GM18508 (cell line): ENCODE measurements around the gene GNL1.
"Not testable (repeated sequence)": the region's sequence is repeated elsewhere in the genome, so short reads cannot be mapped to it uniquely, and the experiment has no call there.

Experiments used
- ATAC-seq: cut with Tn5 transposase; IDR thresholded peaks from one replicate; pipeline ENCODE4 v1.9.1; 2021; ENCODE audit warnings: moderate number of reproducible peaks; ENCODE audit not compliant: insufficient read depth, unreplicated experiment

The GNL1 gene

DNA sequence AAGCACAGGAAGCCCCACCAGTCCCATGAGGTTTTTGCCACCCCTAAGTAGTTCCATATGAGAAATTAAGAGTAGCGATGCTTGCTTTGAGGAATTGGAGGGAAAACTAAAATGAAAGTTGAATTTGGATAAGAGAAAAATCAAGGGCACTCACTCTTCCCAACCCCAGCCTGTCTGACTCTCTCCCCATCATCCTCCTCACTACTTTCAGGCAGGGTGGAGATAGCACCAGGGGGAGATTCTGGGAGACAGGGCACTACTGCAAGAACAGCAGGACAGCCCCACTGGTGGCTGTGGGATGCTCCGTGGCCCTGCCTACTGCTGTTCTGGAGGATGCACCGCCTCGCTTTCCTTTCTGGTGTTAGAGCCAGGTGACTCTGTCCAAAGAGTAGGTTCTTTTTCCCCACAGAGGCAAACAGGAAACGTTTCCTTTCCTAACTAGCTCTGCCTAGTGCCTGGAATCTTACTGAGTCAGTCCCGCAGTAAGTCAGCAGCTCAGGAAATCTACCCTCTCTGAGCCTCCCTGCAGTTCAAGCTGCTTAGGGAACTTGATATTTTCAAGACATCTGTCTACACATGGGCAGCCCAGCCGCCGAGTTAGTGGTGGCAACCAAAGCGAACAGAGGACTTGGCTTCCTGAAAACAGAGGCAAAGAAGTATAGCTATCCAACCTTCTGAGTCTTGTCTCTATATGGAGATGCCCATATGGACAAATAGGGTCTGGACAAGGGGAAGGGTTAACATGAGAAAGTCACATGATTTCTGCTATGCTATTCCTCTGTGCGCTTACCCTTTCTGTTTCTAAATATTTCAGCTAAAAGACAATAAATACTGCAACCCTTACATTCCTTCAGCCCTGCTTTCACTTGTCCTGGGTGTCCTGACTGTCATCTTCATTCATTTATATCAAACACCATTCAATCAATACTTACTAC is 55.6 kb downstream of the GNL1 start:
- no peak for ATAC-seq

DNA sequence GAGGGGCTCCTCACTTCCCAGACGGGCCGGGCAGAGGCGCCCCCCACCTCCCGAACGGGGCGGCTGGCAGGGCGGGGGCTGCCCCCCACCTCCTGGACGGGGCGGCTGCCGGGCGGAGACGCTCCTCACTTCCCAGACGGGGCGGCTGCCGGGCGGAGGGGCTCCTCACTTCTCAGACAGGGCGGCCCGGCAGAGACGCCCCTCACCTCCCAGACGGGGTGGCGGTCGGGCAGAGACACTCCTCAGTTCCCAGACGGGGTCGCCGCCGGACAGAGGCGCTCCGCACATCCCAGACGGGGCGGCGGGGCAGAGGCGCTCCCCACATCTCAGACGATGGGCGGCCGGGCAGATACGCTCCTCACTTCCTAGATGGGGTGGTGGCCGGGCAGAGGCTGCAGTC is 57.6 kb downstream of the GNL1 start:
- ATAC-seq = not testable (repeated sequence)

DNA sequence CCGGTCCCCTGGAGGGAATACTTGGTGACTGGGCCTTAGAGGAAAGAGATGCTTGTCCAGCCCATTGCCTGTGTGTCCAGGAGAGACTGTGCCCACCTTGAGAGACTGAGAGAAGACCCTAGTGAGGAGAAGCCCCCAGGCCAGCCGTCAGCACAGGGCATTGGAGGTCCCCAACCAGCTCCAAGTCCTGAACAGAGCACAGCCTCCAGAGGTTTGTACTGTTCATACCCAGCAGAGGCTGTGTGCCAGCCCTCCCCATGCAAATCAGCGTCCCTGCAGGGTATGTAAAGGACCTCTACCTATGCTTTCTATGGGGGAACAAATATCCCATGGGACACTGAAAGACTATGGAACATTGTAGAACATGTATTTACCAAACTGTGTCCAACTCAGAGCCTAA is 58.6 kb downstream of the GNL1 start:
- no peak for ATAC-seq

DNA sequence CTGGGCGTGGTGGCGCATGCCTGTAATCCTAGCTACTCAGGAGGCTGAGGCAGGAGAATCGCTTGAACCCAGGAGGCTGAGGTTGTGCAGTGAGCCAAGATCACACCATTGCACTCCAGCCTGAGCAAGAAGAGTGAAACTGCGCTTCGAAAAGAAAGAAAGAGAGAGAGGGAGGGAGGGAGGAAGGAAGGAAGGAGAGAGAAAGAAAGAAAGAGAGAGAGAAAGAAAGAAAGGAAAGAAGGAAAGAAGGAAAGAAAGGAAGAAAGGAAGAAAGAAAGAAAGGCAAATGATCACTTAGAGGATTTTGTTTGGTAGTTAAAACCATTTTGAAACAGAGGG is 59.1 kb downstream of the GNL1 start:
- ATAC-seq = not testable (repeated sequence)

DNA sequence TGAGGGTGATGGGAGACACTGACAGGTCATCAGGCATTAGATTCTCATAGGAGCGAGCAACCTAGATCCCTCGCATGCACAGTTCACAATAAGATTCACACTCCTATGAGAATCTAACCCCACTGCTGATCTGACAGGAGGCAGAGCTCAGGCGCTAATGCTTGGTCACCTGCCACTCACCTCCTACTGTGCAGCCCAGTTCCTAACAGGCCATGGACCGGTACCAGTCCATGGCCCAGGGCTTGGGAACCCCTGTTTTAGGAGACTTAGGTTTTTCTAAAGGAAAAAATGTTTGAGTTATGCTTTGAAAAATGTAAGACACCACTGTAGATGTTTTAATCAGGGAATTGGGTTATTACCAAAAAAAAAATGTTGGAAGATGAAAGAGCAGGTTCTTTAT is 60.3 kb downstream of the GNL1 start:
- no peak for ATAC-seq

DNA sequence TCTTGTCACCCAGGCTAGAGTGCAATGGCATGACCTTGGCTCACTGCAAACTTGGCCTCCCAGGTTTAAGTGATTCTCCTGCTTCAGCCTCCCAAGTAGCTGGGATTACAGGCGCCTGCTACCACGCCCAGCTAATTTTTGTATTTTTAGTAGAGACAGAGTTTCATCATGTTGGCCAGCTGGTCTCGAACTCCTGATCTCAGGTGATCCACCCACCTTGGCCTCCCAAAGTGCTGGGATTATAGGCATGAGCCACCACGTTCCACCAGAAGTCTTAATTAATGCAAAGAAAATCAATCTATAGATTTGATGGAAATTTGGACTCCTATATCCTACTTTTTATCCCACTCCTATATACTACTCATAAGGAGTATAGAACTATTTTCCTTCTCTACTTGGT is 61.2 kb downstream of the GNL1 start:
- not testable (repeated sequence) for ATAC-seq

DNA sequence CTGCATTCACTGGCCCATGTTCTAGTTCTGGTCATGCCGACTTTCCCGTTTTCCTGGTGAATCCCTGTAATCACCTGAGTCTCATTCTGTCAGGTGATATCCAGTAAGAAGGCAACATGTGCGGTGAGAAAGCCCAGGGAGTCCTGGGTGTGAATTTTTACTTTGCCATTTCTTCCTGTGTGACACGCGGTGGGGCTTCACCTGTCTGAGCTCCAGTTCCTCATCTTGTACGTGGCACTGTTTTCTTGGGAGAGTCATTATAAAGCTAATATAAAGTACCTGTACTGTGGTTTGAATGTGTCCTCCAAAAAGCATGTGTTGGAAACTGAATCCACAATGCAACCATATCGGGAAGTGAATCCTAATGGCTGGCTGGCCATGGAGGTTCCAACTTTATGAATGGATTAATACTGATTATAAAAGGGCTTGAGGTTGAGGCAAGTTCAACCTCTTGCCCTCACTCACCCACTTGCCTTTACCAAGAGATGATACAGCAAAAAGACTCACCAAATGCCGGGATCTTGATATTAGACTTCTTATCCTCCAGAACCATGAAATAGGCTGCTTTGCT is 61.9 kb downstream of the GNL1 start:
- ATAC-seq = no peak

DNA sequence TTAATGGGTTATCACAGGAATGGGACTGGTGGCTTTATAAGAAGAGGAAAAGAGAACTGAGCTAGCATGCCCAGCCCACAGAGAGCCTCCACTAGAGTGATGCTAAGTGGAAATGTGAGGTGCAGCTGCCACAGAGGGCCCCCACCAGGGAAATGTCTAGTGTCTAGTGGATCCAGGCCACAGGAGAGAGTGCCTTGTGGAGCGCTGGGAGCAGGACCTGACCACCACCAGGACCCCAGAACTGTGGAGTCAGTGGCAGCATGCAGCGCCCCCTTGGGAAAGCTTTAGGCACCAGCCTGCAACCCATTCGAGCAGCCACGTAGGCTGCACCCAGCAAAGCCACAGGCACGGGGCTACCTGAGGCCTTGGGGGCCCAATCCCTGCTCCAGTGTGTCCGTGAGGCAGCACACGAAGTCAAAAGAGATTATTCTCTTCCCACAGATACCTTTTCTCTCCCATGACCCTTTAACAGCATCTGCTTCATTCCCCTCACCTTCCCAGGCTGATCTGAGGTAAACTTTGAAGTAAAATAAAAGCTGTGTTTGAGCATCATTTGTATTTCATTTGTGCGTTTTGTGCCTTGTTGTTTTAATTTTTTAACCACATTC is 62.5 kb downstream of the GNL1 start:
- ATAC-seq = no peak

DNA sequence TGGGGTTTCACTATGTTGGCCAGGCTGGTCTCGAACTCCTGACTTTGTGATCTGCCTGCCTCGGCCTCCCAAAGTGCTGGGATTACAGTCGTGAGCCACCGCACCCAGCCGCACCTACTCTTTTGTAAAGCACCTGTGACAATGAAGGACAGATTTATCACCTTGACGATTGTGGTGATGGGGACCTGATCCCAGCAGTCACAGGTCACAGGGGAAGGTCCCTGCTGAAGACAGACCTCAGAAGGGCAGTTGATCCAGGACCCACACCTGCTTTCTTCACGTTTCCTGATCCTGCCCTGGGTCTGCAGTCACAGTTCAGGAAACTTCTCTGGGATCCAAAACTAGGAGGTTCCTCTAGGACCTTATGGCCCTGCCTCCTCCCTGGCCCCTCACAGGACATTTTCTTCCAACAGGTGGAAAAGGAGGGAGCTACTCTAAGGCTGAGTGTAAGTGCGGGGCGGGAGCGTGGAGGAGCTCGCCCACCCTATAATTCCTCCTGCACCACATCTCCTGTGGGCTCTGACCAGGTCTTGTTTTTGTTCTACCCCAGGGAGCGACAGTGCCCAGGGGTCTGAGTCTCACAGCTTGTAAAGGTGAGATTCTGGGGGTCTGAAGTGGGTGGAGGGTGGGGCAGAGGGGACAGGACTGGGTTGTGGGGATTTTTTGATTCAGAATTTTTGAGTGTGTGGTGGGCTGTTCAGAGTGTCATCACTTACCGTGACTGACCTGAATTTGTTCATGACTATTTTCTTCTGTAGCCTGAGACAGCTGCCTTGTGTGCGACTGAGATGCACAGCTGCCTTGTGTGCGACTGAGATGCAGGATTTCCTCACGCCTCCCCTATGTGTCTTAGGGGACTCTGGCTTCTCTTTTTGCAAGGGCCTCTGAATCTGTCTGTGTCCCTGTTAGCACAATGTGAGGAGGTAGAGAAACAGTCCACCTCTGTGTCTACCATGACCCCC is 64.0 kb downstream of the GNL1 start:
- ATAC-seq = no peak
